HG03064 (cell line): Measurements from ENCODE around the gene CPEB2.
"Not testable (repeated sequence)": the region's sequence is repeated elsewhere in the genome, so short reads cannot be mapped to it uniquely, and the experiment has no call there.

Experiments used
- ATAC-seq: cut with Tn5 transposase; IDR thresholded peaks from one replicate; pipeline ENCODE4 v1.9.1; 2021; ENCODE audit warnings: low read depth; ENCODE audit not compliant: unreplicated experiment

The CPEB2 gene

DNA sequence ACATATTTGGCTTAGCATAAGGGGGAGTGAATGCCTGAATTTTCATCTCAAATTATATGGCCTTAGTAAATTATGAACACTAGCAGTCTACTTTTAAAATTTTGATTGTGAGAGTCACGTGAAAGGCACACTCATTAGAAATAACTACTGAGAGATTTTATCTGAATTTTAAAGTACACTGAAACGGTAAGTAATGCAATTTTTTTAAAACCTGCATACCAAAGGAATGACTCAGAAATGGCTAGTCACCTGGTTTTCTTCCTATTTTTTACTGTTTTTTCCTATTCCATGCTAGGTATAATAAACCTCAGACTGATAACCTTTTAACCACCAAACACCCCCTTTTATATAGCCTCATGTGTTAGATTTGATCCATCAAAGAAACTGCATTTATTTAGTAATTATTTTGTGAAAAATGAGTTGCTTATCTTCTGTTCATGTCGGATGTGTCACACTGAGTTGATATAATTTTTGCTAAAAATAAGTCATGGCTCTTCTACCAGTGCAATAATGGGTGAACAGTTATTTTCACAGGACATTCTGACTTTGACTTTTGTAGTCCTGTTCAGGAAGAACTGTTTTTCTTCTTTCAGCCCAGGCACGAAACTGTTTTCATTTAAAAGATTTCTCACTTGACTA is 40.4 kb downstream of the CPEB2 start:
- ATAC-seq, result no peak

DNA sequence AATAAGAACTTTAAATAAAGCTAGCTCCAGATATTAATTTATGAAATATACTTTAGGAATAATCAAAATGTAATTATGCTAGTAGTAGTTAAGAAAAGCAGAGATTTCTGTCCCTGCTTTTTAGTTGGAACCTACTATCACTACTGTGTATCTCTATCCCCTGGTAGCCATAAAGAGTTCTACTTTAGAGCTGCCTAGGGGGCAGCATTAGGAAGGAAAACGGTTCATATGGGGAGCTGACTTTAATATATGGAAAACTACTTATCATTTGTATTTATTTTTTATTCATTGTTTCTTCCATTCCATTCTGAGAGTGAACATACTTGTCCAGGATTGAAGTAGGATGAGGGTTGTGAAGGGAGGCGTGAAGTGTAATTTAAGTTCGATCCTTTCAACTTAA is 40.9 kb downstream of the CPEB2 start:
- ATAC-seq, result no peak

DNA sequence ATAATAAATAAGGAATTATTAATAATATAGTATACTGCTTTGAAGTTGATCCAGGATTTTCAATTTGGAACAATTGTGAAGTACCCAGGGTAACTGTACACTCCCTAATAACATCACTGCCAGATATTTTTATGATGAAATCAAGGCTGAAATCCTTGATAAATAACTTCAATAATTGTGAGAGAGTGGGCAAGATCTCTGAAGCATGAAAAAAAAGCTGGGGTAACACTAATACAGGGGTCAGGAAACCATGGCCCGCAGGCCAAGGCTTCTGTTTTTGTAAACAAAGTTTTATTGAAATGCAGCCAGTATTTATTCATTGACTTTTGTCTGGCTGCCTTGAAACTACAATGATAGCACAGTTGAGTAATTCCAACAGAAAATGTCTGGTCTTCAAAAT is 41.6 kb downstream of the CPEB2 start:
- ATAC-seq, result no peak

DNA sequence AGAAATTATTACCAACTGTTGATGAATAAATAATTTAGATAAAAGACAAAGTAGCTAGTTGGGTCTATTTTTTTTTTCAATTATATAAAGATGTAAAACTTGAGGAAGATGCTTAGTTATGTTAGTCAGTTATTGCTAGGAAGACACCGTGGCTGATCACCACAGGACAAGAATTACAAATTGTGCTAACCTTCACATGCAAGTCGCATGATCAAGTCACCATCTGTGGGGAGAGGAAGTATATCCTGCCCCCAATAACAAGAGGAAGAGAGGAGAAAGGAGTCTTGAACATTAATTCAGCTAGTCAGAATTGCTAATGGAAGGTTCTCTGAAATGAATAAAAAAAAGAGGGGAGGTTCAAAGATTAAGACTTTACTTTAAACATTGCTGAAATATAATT is 52.3 kb downstream of the CPEB2 start:
- ATAC-seq, result no peak

DNA sequence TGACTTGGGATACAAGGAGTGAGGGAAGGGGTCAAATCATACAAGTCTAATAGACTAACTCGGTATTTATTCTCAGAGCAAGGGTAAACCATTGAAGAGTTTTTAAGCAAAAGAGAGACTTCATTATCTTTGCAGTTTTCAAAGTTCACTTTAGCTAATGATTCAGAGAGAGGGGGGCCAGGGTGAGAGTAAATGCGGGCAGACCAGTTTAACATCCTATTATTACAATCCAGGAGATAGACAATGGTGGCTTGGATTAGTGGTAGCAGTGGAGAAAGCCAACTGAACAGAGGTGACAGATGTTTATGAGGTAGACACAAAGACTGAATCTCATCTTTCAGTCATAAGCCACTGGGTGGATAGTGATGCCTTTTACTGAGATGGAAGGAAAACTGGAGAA is 57.9 kb downstream of the CPEB2 start:
- no peak for ATAC-seq

DNA sequence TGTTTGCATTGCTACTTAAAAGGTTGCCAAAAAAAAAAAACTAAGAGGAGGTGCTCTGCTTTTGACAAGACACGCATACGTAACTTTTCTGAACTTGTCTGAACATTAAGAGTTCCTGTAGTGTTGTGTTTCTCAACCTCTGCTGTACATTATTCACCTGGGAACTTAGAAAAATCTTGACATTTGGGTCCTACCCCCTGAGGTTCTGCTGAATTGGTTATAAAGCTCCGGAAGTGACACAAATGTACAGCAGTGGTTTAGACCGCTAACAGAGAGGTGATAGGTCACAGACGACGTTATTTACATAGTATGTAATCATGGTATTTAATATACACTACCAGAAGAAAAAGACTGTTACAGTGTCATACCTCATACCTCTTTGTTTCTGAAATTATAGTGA is 61.1 kb downstream of the CPEB2 start:
- no peak for ATAC-seq

DNA sequence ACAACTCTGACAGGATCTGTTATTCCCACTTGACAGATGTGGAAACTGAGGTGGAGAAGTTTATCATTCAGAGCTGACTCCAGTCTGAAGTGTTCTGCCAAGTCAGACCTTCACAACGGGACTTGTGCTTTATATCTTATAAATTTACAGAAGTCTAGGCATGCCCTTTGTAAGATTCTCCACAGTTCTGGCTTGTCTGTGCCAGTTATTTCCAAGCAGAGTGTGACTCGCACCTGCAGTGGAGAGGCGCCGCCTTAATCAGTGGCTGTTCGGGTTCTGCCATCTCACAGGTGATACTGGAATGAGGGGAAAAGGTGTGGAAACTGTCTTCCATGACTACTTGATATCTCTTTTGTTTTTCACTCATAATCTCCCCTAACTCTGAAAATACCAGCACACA is 63.2 kb downstream of the CPEB2 start:
- ATAC-seq, result no peak

DNA sequence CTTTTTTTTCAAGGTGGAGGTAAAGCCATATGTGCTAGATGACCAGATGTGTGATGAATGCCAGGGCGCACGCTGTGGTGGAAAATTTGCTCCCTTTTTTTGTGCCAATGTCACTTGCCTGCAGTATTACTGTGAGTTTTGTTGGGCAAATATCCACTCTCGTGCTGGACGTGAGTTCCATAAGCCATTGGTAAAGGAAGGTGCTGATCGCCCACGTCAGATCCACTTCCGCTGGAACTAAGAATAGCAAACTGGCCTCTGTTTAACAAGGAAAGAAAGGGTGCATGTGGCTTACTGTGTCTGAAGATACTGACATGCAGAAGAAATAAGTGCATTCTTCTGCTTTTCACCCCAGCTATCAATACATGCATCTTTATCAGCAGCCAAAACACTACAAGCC is 63.9 kb downstream of the CPEB2 start:
- ATAC-seq, result no peak

DNA sequence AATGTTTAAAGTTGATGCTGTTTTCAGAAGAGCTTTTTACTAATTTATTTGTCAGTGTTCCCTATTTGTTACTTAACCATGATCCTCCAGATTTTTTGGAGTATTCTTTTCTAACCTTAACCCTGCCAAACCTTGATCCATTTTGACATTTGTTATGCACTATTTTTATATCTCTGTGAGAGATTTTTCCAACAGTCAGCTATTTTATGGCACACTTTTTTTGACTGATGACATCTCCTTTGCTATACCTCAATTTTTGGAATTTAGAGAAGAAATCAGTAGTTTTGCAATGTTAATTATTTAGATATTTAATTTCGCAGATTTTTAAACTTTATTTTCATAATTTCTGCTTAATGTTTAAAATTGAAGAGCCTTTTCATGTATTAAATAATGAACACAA is 66.0 kb downstream of the CPEB2 start:
- ATAC-seq, result no peak

DNA sequence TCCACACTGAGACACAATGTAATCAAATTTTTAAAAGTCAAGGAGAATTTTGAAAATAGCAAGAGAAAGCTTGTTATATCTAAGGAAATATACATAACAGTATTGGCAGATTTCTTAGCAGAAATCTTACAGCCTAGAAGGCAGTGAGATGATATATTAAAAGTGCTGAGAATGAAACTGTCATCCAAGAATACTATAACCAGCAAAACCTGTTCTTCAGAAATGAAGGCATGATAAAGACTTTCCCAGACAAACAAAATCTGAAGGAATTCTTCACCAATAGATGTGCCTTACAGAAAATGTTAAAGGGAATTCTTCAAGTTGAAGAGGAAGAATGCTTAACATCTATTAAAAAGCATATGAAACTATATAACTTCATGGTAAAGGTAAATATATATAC is 73.6 kb downstream of the CPEB2 start:
- no peak for ATAC-seq

DNA sequence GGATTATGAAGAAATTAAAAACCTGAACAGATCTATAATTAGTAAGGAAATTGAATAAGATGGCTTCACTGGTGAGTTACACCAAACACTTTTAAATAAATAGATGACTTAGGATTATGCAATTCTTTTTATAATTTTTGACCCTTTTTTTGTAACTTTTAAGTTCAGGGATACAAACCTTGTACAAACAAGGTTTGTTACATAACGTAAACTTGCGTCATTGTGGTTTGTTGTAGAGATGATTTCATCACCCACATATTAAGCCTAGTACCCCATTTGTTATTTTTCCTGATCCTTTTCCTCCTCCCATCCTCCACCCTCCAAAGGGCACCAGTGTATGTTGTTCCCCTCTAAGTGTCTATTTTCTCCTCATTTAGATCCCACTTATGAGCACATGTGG is 75.7 kb downstream of the CPEB2 start:
- ATAC-seq, result no peak

DNA sequence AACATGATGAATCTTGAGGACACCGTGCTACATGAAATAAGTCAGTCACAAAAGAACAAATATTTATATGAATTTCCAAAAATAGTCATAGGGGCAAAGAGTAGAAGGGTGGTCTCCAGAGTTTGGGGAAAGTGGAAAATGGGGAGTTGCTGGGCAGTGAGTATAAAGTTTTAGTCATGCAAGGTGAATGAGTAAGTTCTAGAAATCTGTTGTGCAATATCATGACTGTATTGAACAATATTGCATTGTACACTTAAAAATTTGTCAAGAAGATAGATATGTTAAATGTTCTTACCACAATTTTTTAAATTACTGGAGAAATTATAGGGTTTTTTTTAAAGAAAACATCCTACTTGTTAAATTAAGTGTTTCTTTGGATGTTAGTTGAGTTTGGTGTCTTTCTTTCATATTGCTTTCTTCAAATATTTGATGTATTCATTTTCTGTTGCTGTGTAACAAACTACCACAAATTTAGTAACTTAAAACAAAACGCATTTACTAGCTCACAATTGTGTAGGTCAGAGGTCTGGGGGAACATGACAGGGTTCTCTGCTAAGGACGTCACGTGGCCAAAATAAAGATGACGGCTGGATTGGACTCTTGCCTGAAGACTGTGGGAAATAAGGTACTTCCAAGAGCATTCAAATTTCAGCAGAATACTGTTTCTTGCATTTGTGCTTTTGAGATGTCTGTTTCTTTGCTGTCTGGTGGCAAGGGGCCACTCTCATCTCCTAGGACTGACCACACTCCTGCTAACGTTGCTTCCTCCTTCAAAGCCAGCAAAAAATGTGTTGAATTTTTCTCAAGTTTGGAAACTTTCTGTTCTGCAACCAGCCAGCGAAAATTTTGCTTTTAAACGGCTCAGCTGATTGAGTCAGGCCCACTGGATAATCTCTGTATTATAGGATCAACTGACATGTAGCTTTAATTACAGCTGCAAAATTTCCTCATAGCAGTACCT is 76.7 kb downstream of the CPEB2 start:
- no peak for ATAC-seq

DNA sequence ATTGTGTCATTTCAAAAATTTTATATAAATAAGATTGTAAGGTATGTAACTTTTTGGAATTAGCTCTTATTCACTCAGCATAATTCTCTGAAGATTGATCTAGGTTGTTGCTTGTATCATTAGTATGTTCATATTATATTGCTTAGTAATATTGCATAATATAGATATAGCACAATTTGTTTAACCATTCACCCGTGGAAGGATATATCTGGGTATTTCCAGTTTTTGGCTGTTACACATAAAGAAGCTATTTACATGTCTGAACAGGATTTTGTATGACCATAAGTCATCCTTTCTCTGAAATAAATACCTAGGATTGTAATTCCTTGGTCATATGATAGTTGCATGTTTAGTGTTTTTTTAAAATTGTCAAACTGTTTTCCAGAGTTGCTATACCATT is 82.5 kb downstream of the CPEB2 start:
- ATAC-seq, result no peak

DNA sequence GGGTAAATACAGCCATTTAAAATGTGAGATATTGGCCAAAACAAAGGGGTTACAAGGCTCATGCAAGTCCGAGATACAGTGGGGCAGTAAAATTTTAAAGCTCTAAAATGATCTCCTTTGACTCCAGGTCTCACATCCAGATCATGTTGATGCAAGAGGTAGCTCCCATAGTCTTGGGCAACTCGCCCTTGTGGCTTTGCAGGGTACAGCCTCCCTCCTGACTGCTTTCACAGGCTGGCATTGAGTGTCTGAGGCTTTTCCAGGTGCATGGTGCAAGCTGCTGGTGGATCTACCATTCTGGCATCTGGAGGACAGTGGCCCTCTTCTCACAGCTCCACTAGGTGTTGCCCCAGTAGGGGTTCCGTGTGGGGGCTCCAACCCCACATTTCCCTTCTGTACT is 83.5 kb downstream of the CPEB2 start:
- ATAC-seq, result not testable (repeated sequence)

DNA sequence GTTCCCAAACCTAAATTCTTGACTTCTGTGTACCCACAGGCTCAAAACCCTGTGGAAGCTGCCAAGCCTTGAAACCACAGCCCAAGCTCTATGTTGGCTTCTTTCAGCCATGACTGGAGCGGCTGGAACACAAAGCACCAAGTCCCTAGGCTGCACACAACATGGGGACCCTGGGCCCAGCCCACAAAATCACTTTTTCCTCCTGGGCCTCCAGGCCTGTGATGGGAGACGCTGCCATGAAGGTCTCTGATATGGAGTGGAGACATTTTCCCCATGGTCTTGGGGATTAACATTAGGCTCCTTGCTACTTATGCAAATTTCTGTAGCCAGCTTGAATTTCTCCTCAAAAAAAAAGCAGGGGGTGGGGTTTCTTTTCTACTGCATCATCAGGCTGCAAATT is 84.0 kb downstream of the CPEB2 start:
- not testable (repeated sequence) for ATAC-seq

DNA sequence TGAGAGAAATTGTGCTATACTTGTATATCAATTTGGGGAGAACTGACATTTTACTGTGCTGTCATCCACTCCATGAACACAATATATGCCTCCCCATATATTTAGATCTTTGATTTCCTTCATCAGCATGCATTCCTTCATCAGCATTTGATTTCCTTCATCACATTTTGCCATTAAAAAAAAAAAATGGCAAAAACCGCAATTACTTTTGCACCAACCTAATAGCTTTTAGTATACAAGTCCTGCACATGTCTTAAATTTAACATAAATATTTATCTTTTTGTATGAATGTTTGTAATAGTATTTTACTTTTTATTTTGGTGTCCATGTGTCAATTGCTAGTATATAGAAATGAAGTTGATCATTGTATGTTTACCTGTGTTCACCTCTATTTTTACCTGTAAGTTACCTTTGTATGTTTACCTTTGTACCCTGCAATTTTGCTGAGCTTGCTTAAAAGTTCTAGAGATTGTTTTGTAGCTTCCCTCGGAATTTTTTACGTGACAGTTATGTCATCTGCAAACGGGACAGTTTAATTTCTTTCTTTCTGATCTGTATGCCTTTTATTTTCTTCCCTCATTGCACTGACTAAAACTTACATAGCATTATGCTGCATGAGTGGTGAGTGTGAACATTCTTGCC is 86.2 kb downstream of the CPEB2 start:
- no peak for ATAC-seq

DNA sequence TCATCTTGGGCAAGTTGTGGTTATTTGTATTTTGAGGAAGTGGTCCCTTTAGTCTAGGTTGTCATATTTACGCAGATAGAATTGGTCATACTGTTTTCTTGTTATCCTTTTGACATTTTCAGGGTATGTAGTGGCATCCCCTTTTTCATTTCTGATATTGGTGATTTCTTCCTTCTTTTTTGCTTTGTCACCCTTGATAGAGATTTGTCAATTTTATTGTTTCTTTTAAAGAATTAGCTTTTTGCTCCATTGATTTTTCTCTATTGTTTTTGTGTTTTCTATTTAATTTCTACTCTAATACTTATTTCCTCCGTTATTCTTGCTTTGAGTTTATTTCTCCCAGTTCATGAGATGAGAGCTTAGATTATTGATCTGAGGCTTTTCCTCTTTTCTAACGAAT is 87.7 kb downstream of the CPEB2 start:
- ATAC-seq, result no peak

DNA sequence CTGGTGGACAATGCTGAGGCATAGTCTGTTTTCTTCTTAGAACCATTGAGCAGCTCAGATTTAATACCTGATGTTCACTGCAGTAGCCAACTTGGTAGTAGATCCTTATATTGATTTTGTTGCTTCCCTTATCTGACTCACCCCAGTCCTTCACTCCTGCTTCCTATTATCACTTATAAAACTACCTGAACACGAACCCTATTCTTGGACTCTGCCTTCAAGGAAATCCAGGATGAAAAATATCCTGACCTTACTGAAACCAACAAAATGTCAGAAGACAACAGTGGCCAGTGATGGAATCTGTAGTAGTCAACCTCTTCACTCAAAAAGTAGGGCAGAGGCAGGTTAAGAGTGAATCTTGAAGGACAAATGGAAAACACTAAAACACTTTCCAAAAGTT is 98.1 kb downstream of the CPEB2 start:
- ATAC-seq, result no peak

DNA sequence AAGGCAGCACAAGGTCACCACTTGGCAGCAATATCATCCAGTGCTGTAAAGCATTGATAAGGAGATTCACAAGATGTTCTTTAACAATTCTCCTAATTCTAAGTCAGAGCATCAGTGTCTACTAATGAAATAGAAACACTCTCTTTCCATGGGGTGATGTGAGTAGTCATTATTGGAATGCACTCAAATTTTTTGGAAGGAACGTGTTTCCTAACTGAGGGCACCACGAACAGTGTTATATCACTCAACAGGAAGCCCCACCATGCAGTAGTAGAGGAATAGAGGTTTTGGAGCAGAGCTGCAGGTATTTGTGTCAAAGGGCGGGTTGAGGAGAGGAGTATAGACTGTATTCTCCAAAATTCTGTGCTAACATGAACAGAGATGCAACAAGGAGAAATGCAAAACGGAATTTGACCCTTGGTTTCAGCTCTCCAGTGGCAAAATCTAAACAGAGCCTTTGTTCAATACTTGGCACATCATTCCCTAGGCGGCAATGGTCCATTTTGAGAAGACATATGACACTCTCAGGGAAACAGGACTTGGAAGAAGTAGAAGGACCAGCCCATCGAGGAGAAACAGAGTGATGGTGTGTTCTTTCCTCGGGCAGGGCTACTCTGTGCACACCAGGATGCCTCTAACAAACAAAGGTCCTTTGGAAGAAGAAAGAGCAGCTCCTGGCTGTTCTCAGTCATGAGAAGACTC is 98.9 kb downstream of the CPEB2 start:
- ATAC-seq, result no peak

DNA sequence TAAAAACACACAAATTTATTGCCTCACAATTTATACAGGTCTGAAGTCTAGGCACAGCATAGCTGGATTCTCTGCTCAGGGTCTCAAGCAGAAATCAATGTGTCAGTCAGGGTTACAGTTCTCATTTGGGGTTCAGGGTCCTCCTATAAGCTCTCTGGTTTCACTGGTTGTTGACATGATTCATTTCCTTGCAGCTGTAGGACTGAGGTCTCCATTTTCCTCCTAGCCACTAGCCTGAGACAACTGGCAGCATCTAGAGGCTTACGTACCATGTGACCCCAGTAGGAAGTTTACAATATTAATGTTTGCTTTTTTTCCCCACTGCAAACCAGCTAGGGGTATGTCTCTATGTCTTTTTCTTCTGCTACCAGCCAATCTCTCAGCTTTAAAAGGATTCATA is 102.5 kb downstream of the CPEB2 start:
- no peak for ATAC-seq

DNA sequence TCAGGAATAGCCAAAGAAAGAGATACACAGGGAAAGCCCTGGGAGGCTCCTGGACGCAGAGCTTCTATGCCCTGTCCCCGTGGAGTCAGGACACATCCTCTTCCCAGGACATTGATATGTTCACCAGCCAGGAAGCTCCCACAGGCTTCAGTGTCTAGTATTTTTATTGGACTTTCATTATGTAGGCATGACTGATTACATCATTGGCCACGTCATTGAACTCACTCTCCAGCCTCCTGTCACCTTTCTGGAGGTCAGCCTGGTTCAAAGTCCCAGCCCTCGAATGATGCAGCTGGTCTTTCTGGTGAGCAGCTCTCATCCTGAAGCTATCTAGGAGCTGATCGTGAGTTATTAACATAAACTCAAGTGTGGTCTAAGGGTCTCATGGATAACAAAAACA is 104.1 kb downstream of the CPEB2 start:
- ATAC-seq, result no peak
